ENCODE data around the gene TAS1R3.

TAS1R3 gene

GRCh38 chr1:1291548-1292441 is 39.3 kb upstream of the TAS1R3 start:
- DNase-seq: peak; percentile 73 to 78
- TF ChIP-seq POLR2A (IDR thresholded peaks at IDR 0.05; ENCODE audit: low read length): no peak
- TF ChIP-seq GATA1 (IDR thresholded peaks at IDR 0.05; ENCODE audit: low read depth, low read length): no peak

- no peak for DNase-seq
- TF ChIP-seq GATA1 (IDR thresholded peaks at IDR 0.05; ENCODE audit: low read depth, low read length) (no peak), POLR2A (IDR thresholded peaks at IDR 0.05; ENCODE audit: low read length) (no peak)
Measured at GRCh38 chr1:1292442-1292779, 38.7 kb upstream of the TAS1R3 start.

- TF ChIP-seq GATA1 (IDR thresholded peaks at IDR 0.05; ENCODE audit: low read depth, low read length) (no peak), POLR2A (IDR thresholded peaks at IDR 0.05; ENCODE audit: low read length) (no peak)
- DNase-seq: no peak
Measured at GRCh38 chr1:1292851-1293250, 38.2 kb upstream of the TAS1R3 start.

- DNase-seq: peak; percentile 45 to 46
- TF ChIP-seq POLR2A (IDR thresholded peaks at IDR 0.05; ENCODE audit: low read length) (no peak), GATA1 (IDR thresholded peaks at IDR 0.05; ENCODE audit: low read depth, low read length) (no peak)
Measured at GRCh38 chr1:1293263-1294249, 37.5 kb upstream of the TAS1R3 start.

GRCh38 chr1:1294250-1294890 is 36.7 kb upstream of the TAS1R3 start:
- TF ChIP-seq POLR2A (IDR thresholded peaks at IDR 0.05; ENCODE audit: low read length): no peak
- no peak for DNase-seq

GRCh38 chr1:1295154-1295923 is 35.7 kb upstream of the TAS1R3 start:
- DNase-seq: no peak
- no peak for TF ChIP-seq GATA1 (IDR thresholded peaks at IDR 0.05; ENCODE audit: low read depth, low read length)
- no peak for TF ChIP-seq POLR2A (IDR thresholded peaks at IDR 0.05; ENCODE audit: low read length)

GRCh38 chr1:1296070-1297061 is 34.7 kb upstream of the TAS1R3 start:
- TF ChIP-seq POLR2A (IDR thresholded peaks at IDR 0.05; ENCODE audit: low read length) (no peak), GATA1 (IDR thresholded peaks at IDR 0.05; ENCODE audit: low read depth, low read length) (no peak)
- no peak for DNase-seq

- TF ChIP-seq GATA1 (IDR thresholded peaks at IDR 0.05; ENCODE audit: low read depth, low read length) (no peak), POLR2A (IDR thresholded peaks at IDR 0.05; ENCODE audit: low read length) (no peak)
- DNase-seq: no peak
Measured at GRCh38 chr1:1297802-1298424, 33.2 kb upstream of the TAS1R3 start.

- TF ChIP-seq POLR2A (IDR thresholded peaks at IDR 0.05; ENCODE audit: low read length): no peak
- TF ChIP-seq GATA1 (IDR thresholded peaks at IDR 0.05; ENCODE audit: low read depth, low read length): no peak
- peak; percentile 39 for DNase-seq
Measured at GRCh38 chr1:1298861-1299685, 32.0 kb upstream of the TAS1R3 start.

GRCh38 chr1:1299686-1300351 is 31.3 kb upstream of the TAS1R3 start:
- no peak for TF ChIP-seq POLR2A (IDR thresholded peaks at IDR 0.05; ENCODE audit: low read length)
- TF ChIP-seq GATA1 (IDR thresholded peaks at IDR 0.05; ENCODE audit: low read depth, low read length): no peak
- peak in 1 of 2 experiments; percentile 20 for DNase-seq

All from erythroblast (primary cell).